GM19468 (cell line): Measurements from ENCODE around the gene MORF4L1.

Experiments
- ATAC-seq: cut with Tn5 transposase; IDR thresholded peaks from one replicate; pipeline ENCODE4 v1.9.1; 2021; ENCODE audit warnings: mild to moderate bottlenecking, moderate library complexity, moderate number of reproducible peaks; ENCODE audit not compliant: unreplicated experiment; ENCODE audit errors: extremely low read depth

The MORF4L1 gene

GRCh38 chr15:78938658-78939488 lies 66.2 kb downstream of the MORF4L1 start:
- peak; percentile 64 for ATAC-seq

DNA sequence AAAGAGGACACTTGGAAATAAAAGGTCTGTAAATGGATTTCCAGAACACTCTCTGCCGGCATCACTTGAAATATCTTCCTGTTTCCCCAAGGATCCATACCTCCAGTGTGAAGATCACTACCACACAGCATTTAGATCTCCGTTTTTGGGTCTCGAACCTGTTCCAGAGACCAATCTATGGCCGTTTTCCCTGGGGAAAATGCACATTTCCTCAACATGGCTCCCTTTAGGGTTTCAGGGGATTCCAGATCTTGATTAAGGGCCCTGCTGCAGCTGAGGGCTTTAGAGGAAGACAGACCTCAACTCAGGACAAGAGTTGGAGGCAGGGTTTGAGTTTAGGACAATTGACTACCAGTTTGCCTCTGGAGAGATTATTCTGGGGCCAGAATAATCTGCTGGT lies 70.1 kb downstream of the MORF4L1 start:
- ATAC-seq = no peak

DNA sequence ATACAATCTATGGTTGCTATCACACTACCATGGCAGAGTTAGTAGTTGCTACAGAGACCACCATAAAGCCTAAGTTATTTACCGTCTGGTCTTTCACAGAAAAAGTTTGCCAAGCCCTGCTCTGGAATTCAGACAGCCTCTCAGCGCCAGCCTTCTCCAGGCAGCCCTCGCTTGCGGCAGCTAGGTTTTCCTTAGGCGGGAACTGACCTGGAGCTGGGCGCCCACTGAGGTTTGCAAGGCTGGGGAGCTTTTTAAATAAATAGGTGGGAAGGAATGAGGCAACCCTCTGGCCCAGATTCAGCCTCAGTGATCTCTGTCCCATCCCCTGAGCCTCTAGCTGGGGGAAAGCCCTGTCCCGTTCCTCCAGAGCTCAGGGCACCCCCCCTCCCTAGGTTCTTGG lies 71.0 kb downstream of the MORF4L1 start:
- ATAC-seq = no peak

DNA sequence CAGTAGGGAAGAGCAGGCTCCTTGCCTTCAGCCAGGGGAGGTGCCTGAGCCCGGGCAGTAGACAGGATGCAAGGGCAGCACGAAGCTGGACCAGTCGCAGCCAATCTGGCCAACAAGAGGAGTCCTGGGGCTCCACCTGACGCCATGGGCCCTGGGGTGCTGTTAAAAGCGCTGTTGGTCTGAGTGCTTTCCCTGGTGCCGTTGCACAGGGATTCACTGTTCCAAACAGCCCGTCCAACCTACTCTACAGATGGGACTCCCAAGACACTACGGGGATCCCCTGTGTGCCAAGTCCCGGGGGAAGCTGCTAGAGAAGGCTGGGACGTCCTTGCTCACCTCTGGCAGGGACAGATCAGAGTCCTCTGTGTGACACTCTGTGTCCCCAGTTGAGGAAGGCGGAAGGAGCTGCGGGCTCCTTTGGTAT lies 71.5 kb downstream of the MORF4L1 start:
- ATAC-seq = no peak

DNA sequence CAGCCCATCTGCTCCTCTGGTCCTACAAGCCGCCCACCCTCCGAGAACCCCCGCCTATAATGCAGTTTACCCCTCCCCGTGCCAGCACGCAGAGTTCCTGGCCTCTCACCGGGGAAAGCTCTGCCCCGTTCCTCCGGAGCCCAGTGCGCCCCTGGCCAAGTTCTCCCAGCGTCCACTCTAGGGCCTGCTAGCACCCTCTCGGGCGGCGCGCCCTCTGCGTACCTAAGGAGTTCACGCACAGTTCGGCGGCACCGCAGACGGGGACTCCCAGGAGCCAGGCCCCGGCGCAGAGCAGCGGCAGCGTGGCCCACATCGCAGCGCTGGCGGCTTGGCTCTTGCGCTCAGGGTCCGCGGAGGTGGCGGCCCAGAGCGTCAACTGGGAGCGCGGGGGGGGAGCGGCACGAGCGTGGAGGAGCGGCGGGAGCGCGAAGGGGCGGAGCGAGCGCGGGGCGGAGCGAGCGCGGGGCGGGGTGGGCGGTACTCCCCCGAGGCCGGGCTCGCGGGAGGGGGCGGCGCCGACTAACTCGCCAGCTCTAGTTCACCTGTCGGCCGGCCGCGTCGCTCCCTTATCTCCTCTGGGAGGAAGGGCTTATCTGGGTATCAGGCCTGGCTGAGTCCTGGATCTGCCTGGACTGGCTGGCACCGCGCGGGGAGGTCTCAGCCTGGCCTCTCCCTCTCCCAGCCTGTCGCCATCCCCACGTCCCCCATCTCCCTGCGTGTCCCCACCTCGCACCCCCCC lies 72.1 kb downstream of the MORF4L1 start, which contains the start of gene CTSH:
Gene CTSH, minus strand, starts transcription at position 378 of the 739 bp plus-strand sequence. Its CDS starts 65 bp downstream, at position 313.
- ATAC-seq = peak; percentile 21

DNA sequence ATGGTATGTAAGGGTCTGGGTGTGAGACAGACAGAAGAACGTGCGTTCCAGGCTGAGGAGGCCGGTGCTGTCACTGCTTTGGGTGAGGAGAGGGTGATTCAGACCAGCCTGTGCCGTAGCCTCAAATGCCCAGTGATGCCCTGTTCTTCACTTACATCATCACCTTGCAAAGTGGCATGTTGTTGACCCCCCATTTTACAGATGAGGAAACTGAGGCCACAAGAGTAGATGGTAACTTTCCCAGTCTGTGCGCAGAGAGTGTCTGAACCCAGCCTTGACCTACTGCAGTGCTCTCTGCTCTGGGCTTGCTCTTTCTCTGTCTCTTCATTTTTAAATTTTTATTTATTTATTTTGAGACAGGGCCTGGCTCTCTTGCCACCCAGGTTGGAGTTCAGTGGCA lies 73.8 kb downstream of the MORF4L1 start:
- no peak for ATAC-seq

- no peak for ATAC-seq
These were observed 74.8 kb downstream of the MORF4L1 start for GRCh38 chr15:78947506-78947905.
